HEK293 (cell line): ENCODE results near the gene KRABD2.

Experiments
- YY1 ChIP-seq: fragments of 450-650 bp; formaldehyde crosslinking; IDR thresholded peaks from 2 replicates; pipeline ENCODE4 v1.5.1; 2018; ENCODE audit warnings: missing biosample characterization, missing genetic modification characterization
- ZNF175 ChIP-seq: fragments of 450-650 bp; formaldehyde crosslinking; IDR thresholded peaks from 2 replicates; pipeline ENCODE4 v1.5.1; 2016; ENCODE audit warnings: missing biosample characterization, missing genetic modification characterization
- ZNF791 ChIP-seq: fragments of 450-650 bp; formaldehyde crosslinking; IDR thresholded peaks from 2 replicates; pipeline ENCODE4 v1.5.1; 2016; ENCODE audit warnings: missing biosample characterization, missing genetic modification characterization
- ZXDB ChIP-seq: fragments of 450-650 bp; formaldehyde crosslinking; IDR thresholded peaks from 2 replicates; pipeline ENCODE4 v1.5.1; 2016; ENCODE audit warnings: missing biosample characterization, missing genetic modification characterization
- TF ChIP-seq, protein P1 (sequence below): fragments of 450-650 bp; formaldehyde crosslinking; IDR thresholded peaks from 2 replicates; pipeline ENCODE4 v1.5.1; 2016; ENCODE audit warnings: missing biosample characterization, missing genetic modification characterization
- TF ChIP-seq, protein P2 (sequence below): fragments of 450-650 bp; formaldehyde crosslinking; IDR thresholded peaks from 2 replicates; pipeline ENCODE4 v1.5.1; 2016; ENCODE audit warnings: missing biosample characterization, missing genetic modification characterization, borderline replicate concordance
- TF ChIP-seq, protein P3 (sequence below): fragments of 450-650 bp; formaldehyde crosslinking; IDR thresholded peaks from 2 replicates; pipeline ENCODE4 v1.5.1; 2016; ENCODE audit warnings: missing biosample characterization, missing genetic modification characterization
- TF ChIP-seq, protein P4 (sequence below): fragments of 450-650 bp; formaldehyde crosslinking; IDR thresholded peaks from 2 replicates; pipeline ENCODE4 v1.5.0; 2017; ENCODE audit warnings: missing biosample characterization, missing genetic modification characterization, borderline replicate concordance

DNA sequence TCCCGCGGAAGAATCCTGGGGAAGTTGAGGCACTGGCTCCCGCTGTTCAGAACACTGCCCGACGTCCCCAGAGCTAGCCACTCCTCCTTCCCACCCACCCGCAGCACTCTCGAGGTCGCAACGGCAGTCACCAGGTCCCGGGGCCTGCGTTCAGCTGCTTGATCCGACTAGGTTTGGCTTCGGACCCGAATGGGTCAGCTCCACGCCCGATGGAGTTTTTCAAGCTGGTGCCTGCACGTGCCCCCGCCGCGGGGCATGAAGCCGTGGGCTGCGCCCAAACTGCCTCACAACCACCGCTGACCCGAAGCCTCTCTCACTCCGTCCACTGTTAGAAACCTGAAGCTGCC is 49.2 kb downstream of the KRABD2 start:
- TF ChIP-seq, protein P1, sequence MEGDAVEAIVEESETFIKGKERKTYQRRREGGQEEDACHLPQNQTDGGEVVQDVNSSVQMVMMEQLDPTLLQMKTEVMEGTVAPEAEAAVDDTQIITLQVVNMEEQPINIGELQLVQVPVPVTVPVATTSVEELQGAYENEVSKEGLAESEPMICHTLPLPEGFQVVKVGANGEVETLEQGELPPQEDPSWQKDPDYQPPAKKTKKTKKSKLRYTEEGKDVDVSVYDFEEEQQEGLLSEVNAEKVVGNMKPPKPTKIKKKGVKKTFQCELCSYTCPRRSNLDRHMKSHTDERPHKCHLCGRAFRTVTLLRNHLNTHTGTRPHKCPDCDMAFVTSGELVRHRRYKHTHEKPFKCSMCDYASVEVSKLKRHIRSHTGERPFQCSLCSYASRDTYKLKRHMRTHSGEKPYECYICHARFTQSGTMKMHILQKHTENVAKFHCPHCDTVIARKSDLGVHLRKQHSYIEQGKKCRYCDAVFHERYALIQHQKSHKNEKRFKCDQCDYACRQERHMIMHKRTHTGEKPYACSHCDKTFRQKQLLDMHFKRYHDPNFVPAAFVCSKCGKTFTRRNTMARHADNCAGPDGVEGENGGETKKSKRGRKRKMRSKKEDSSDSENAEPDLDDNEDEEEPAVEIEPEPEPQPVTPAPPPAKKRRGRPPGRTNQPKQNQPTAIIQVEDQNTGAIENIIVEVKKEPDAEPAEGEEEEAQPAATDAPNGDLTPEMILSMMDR (tag by site-specific recombination): no peak
- TF ChIP-seq, protein P2, sequence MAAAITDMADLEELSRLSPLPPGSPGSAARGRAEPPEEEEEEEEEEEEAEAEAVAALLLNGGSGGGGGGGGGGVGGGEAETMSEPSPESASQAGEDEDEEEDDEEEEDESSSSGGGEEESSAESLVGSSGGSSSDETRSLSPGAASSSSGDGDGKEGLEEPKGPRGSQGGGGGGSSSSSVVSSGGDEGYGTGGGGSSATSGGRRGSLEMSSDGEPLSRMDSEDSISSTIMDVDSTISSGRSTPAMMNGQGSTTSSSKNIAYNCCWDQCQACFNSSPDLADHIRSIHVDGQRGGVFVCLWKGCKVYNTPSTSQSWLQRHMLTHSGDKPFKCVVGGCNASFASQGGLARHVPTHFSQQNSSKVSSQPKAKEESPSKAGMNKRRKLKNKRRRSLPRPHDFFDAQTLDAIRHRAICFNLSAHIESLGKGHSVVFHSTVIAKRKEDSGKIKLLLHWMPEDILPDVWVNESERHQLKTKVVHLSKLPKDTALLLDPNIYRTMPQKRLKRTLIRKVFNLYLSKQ (tag by site-specific recombination): no peak
- no peak for TF ChIP-seq ZNF791 (tag by site-specific recombination)
- TF ChIP-seq YY1 (tag by site-specific recombination): no peak
- no peak for TF ChIP-seq ZXDB (tag by site-specific recombination)
- TF ChIP-seq, protein P3, sequence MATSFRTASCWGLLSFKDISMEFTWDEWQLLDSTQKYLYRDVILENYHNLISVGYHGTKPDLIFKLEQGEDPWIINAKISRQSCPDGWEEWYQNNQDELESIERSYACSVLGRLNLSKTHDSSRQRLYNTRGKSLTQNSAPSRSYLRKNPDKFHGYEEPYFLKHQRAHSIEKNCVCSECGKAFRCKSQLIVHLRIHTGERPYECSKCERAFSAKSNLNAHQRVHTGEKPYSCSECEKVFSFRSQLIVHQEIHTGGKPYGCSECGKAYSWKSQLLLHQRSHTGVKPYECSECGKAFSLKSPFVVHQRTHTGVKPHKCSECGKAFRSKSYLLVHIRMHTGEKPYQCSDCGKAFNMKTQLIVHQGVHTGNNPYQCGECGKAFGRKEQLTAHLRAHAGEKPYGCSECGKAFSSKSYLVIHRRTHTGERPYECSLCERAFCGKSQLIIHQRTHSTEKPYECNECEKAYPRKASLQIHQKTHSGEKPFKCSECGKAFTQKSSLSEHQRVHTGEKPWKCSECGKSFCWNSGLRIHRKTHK (tag by site-specific recombination): no peak
- TF ChIP-seq, protein P4, sequence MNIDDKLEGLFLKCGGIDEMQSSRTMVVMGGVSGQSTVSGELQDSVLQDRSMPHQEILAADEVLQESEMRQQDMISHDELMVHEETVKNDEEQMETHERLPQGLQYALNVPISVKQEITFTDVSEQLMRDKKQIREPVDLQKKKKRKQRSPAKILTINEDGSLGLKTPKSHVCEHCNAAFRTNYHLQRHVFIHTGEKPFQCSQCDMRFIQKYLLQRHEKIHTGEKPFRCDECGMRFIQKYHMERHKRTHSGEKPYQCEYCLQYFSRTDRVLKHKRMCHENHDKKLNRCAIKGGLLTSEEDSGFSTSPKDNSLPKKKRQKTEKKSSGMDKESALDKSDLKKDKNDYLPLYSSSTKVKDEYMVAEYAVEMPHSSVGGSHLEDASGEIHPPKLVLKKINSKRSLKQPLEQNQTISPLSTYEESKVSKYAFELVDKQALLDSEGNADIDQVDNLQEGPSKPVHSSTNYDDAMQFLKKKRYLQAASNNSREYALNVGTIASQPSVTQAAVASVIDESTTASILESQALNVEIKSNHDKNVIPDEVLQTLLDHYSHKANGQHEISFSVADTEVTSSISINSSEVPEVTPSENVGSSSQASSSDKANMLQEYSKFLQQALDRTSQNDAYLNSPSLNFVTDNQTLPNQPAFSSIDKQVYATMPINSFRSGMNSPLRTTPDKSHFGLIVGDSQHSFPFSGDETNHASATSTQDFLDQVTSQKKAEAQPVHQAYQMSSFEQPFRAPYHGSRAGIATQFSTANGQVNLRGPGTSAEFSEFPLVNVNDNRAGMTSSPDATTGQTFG (tag by site-specific recombination): no peak
- no peak for TF ChIP-seq ZNF175 (tag by site-specific recombination)
